Panc1 (cell line): ENCODE measurements around the gene ALDH3A1.

Experiments used
- POLR2AphosphoS5 ChIP-seq: IDR thresholded peaks from 2 replicates; pipeline ENCODE4 v1.6.1; 2012; ENCODE audit warnings: mild to moderate bottlenecking, low read depth, low read length, moderate library complexity
- SIN3A ChIP-seq: IDR thresholded peaks from 2 replicates; pipeline ENCODE4 v1.6.1; 2012; ENCODE audit warnings: low read depth, mild to moderate bottlenecking, low read length, moderate library complexity, borderline replicate concordance; ENCODE audit not compliant: insufficient read depth
- TF ChIP-seq, protein P1 (sequence below): fragments of 450-650 bp; IDR thresholded peaks from 2 replicates; pipeline ENCODE4 v1.5.1; 2017; ENCODE audit warnings: mild to moderate bottlenecking
- TF ChIP-seq, protein P2 (sequence below), 2 experiments: IDR thresholded peaks; 2 replicates each; pipeline ENCODE4 v1.6.1; 2011 to 2012; ENCODE audit warnings: low read depth in 2 of 2, control low read depth in 1 of 2, low read length in 1 of 2, mild to moderate bottlenecking in 1 of 2, moderate library complexity in 1 of 2; ENCODE audit not compliant: insufficient read depth in 1 of 2

DNA sequence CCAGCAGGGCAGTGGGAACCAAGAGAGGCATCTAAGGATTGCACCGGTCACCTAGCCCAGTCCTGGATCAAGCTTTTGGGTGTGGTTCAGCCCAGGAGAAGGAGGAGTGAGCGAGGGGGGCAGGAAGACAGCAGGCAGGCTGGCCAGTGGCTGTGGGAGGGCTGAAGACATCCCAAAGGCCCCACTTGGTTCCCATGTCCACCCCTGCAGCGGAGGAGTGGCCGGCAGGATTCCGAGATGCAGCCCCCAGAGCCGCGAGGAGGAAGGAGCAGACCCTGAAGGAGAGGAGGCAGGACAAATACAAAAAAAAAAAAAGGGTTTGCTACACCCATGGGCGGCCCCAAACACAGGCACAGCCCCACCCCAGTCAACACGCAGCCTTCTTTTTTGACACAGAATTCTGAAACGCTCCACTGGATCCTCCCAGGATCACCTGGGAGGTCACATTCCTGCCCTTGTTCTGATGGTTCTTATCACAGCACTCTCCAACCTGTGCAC is 30.6 kb downstream of the ALDH3A1 start:
- TF ChIP-seq POLR2AphosphoS5 (no peak), SIN3A (no peak)
- TF ChIP-seq, protein P1, sequence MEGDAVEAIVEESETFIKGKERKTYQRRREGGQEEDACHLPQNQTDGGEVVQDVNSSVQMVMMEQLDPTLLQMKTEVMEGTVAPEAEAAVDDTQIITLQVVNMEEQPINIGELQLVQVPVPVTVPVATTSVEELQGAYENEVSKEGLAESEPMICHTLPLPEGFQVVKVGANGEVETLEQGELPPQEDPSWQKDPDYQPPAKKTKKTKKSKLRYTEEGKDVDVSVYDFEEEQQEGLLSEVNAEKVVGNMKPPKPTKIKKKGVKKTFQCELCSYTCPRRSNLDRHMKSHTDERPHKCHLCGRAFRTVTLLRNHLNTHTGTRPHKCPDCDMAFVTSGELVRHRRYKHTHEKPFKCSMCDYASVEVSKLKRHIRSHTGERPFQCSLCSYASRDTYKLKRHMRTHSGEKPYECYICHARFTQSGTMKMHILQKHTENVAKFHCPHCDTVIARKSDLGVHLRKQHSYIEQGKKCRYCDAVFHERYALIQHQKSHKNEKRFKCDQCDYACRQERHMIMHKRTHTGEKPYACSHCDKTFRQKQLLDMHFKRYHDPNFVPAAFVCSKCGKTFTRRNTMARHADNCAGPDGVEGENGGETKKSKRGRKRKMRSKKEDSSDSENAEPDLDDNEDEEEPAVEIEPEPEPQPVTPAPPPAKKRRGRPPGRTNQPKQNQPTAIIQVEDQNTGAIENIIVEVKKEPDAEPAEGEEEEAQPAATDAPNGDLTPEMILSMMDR: no peak
- TF ChIP-seq, protein P2, sequence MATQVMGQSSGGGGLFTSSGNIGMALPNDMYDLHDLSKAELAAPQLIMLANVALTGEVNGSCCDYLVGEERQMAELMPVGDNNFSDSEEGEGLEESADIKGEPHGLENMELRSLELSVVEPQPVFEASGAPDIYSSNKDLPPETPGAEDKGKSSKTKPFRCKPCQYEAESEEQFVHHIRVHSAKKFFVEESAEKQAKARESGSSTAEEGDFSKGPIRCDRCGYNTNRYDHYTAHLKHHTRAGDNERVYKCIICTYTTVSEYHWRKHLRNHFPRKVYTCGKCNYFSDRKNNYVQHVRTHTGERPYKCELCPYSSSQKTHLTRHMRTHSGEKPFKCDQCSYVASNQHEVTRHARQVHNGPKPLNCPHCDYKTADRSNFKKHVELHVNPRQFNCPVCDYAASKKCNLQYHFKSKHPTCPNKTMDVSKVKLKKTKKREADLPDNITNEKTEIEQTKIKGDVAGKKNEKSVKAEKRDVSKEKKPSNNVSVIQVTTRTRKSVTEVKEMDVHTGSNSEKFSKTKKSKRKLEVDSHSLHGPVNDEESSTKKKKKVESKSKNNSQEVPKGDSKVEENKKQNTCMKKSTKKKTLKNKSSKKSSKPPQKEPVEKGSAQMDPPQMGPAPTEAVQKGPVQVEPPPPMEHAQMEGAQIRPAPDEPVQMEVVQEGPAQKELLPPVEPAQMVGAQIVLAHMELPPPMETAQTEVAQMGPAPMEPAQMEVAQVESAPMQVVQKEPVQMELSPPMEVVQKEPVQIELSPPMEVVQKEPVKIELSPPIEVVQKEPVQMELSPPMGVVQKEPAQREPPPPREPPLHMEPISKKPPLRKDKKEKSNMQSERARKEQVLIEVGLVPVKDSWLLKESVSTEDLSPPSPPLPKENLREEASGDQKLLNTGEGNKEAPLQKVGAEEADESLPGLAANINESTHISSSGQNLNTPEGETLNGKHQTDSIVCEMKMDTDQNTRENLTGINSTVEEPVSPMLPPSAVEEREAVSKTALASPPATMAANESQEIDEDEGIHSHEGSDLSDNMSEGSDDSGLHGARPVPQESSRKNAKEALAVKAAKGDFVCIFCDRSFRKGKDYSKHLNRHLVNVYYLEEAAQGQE (IDR thresholded peaks at IDR 0.05; ENCODE audit: insufficient read depth in 1 of 2, low read depth in 2 of 2, low read length in 1 of 2): no peak
